ENCODE measurements around the gene SYK.
"Not testable (repeated sequence)": the region's sequence is repeated elsewhere in the genome, so short reads cannot be mapped to it uniquely, and the experiment has no call there.

The SYK gene

GRCh38 chr9:90801241-90801972 lies at the start of gene SYK:
SYK (plus strand) TSS chr9:90801819; CDS start chr9:90843899, 42,080 bp downstream.
- no peak for FAIRE-seq
- DNase-seq (ENCODE audit: insufficient read length, low spot score) = no peak

DNA sequence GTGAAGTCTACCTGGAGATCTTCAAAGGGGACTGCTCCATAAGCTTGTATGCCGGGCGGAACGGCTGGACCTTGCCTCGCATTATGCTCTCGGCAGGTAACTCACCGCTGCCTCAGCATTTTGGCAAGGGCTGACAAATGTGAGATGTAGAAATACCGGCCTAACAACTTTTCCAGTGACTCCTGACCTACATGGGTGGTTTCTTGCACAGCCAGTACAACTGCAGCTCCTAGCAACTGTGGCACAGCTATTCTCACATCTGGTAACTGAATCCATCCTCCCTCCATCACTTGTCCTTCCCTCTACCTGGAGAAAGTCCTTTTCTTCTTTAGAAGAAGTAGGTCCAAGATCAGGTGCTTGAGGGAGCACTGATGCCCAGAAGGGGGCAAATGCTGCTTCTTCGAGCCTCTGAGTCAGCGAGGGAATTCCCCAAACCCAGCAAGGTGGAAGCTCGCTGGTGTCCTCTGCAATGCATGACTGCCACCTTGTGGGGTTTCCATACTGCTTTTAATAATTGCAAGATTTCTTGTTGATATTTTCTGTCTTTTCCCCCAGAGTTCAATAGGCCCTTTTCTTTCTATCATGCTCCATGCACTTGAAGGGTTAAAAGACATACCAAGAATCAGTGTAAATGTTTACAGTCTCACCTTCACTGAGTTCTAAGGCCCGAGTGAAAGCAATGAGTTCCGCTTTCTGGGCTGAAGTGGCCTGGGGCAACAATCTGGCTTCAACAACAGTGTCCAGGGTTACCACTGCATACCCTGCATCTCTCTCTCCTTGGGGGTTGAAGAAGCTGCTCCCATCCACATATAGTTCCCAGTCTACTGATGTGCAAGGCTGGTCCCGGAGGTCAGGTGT lies 45.9 kb upstream of the SYK start:
- DNase-seq (ENCODE audit: insufficient read length, low spot score); FAIRE-seq: not testable (repeated sequence)

DNA sequence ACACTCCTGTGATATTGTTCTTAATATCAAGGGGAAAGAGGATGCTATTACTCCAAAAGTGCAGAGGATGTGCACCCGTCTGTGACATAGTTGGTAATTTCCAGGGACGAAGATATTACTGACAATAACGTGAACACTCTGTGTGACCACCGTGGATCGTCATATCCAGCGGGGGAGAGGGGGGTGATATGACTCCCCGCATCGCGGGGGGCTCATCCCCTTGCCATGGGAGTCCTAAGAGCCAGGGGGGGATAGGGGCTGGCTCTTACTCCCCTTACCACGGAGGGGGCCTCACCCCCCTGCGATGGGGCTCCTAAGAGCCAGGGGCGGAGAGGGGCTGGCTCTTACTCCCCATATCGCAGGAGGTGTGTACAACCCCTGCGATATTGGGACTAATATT lies 41.0 kb upstream of the SYK start:
- FAIRE-seq; DNase-seq (ENCODE audit: insufficient read length, low spot score): not testable (repeated sequence)

GRCh38 chr9:90766731-90767130 lies 34.9 kb upstream of the SYK start:
- no peak for DNase-seq (ENCODE audit: insufficient read length, low spot score)
- no peak for FAIRE-seq

DNA sequence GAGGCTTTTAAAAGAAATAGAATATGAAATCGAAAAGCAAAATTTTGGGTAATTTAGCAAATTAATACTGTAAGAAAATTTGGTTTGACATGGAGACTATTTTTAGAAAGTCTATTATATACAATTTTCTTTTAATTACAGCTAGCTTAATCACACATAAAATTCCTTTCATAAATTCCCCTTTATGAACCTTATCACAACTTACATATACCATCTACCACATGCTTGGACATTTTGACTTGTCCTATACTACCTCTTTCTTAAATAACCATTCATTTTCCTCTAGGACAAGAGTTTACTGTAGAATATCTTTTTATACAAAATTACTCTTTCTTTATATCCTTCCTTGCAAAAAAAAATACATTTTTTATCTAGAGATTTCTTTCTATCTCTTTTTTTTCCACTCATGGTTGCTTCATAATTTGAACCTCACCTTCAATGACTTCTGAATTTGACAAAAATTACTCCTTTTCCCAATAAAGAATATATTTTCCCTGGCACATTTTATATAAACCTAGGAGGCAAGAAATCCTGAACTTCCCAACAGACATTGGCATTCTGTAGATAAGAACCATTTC lies 34.0 kb upstream of the SYK start:
- FAIRE-seq (no peak), DNase-seq (ENCODE audit: insufficient read length, low spot score) (no peak)

DNA sequence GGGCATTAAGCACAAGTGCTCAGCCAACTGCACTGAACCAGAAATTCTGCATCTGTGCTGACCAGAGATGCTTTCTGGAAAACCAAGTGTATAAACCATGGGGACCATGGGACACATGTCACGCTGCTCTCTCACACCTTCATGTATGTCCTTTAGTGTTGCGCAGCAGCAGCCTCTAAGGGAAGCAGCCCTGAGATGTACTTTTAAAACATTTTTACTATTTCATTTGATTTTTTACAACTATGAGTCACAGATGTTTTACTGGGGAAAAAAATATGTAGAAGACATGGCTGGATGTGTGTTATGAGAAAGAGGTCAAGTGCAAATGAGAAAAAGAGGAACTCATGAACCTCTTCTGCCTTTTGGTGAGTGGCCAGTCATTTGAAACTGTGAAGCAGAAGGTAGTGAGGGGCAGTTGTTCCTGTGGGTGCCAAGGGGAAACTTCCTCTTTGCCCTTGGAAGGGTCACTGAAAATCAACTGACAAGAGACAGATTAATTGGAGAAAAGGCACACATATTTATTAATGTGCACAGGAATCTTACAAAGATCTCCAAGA lies 31.4 kb upstream of the SYK start:
- FAIRE-seq (peak; percentile 92), DNase-seq (ENCODE audit: insufficient read length, low spot score) (no peak)

GRCh38 chr9:90770927-90771326 lies 30.7 kb upstream of the SYK start:
- no peak for FAIRE-seq
- DNase-seq (ENCODE audit: insufficient read length, low spot score) = no peak

DNA sequence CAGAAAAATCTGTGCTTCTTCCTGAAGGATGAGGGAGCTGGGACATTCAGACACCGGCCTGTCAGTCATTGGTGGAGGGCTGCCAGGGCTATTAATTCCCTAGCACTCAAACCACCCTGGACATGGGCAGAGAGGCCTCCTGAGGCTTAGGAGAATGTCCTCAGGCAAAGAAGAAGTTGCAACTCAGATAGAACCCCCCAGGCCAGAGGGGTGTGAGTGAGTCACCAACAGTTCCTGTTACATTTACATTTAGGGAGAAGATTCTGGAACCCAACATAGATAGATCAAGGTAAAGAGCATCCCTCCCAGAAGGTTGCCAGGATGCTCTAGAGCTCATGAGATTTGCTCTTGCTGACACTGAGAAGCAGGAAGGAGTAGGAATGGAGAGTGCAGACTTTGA lies 29.2 kb upstream of the SYK start:
- DNase-seq (ENCODE audit: insufficient read length, low spot score) = no peak
- no peak for FAIRE-seq

GRCh38 chr9:90773617-90774016 lies 28.0 kb upstream of the SYK start:
- DNase-seq (ENCODE audit: insufficient read length, low spot score) (no peak), FAIRE-seq (no peak)

DNA sequence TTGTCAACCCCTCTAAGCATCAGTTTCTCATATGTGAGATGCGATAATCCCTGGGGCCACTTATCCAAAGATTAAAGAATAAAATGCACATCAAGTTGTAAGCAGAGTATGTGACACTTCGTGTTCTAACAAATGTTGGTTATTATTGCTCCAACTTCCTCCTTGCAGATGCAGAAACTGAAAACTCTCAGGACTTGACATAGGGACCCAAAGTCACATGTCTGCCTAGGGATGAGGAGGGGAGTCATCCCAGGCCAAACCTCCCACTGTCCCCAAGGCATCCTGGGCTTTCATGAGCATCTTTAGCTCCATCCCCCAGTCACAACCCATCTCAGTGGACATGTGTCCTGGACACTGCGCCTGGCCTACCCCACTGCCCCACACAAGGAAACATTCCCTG lies 27.5 kb upstream of the SYK start:
- FAIRE-seq (peak; percentile 91), DNase-seq (ENCODE audit: insufficient read length, low spot score) (no peak)

- FAIRE-seq (peak; percentile 95), DNase-seq (ENCODE audit: insufficient read length, low spot score) (peak; percentile 41)
Observed at GRCh38 chr9:90774682-90775081, 26.9 kb upstream of the SYK start.

DNA sequence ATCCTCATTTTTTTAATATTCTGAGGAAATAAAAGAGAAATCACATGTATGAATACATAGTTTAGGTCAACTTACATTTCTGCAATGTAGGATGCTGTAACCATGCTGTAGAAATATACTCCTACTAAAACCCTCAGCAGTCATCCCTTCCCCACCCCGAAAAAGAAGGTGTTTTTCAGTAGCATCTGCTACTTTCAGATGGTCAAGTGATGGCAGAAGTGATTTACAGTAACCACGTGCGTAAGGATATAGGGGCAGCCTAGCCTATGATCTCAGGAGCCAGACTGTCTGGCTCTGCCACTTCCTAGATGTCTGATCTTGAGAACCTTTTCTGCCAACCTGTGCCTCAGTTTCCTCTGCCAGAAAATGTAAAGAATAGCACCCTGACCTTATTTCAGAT lies 26.0 kb upstream of the SYK start:
- DNase-seq (ENCODE audit: insufficient read length, low spot score) (no peak), FAIRE-seq (peak; percentile 95)

DNA sequence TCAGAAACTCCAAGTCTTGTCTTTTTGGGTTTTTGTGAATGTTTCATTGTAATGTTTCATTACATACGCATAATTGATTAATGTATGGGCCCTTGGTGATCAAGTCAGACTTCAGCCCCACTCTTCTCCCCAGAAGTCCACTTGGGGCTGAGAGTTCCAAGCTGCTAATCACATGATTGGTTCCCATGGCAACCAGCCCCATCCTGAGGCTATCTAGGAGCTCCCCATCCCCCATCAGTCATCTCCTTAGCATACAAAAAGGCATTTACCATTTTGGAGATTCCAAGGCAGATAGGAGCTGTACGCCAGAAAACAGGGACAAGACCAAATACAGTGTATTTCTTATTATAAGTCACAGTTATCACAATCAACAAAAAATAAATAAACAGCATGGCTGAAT lies 22.9 kb upstream of the SYK start:
- no peak for FAIRE-seq
- DNase-seq (ENCODE audit: insufficient read length, low spot score) = no peak

- FAIRE-seq (no peak), DNase-seq (ENCODE audit: insufficient read length, low spot score) (no peak)
Observed at GRCh38 chr9:90783552-90783951, 18.1 kb upstream of the SYK start.

GRCh38 chr9:90783964-90784363 lies 17.7 kb upstream of the SYK start:
- DNase-seq (ENCODE audit: insufficient read length, low spot score) (no peak), FAIRE-seq (no peak)

DNA sequence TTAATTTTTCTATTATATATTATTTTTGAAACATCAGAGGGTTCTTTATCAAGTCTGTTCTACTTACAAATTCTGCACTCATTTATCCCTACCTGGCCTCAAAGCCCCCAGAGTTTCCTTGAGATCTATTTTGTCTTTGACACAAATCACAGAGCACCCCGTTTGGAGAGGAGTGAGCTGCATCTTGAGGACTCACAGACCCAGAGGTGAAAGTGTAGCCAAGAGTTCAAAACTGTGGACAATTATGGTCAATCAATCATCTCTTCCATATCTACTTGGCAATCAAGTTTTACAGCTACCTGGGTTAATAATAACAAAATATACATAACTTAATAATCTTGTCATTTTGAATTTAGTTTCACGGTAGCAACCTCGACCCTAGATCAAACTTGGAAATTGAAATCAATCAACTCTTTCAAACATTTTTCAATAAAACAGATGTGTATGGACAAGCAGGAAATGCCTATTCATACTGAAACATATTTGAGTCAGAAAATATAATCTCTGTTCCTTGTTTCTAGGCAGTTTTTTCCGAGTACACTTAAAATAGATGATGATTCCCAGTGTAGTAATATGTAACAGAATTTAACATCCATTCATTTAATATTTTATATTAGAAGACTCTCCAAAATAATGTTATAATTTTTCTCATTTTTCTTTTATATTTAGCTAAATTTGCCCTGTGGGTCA lies 13.7 kb upstream of the SYK start:
- DNase-seq (ENCODE audit: insufficient read length, low spot score) = no peak
- FAIRE-seq = peak; percentile 75

GRCh38 chr9:90788527-90788926 lies 13.1 kb upstream of the SYK start:
- DNase-seq (ENCODE audit: insufficient read length, low spot score) = not testable (repeated sequence)
- peak; percentile 86 for FAIRE-seq

DNA sequence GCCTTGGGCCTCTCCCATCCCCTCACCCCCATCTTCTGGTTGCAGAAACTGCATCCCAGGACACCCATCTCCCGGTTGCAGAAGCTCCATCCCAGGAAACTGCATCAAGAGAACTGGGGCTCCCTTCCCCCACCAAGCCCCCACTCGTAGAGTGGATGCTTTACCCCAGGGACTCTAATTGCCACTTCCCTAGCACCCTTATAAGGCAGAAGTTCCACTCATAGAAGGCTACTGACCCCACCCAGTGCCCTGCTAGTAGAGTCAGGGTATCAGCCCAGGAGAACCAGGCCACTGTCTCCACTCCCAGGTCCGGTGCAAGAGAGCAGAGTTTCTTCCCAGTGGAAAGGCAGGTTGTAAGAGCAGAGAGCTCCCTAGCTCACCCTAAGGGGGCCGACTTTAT lies 12.2 kb upstream of the SYK start:
- no peak for DNase-seq (ENCODE audit: insufficient read length, low spot score)
- FAIRE-seq = peak; percentile 70

DNA sequence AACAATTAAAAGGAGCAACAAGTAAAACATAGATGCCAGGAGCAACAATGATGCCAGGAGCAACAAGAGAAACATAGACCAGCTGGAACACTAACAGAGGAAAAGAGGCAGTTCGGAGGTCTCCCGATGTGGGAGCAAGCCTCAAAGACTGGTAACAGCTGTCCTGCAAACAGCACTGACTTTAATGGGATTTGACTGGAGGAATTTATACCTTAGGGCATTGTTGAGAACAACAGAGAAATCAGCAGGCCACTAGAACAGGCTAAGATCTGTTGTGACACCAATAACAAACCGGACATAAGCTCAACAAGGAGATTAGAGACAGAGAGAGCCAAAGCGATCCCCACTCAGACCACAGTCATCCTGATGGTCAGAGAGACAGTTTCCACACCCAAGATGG lies 11.8 kb upstream of the SYK start:
- FAIRE-seq (peak; percentile 33), DNase-seq (ENCODE audit: insufficient read length, low spot score) (no peak)

DNA sequence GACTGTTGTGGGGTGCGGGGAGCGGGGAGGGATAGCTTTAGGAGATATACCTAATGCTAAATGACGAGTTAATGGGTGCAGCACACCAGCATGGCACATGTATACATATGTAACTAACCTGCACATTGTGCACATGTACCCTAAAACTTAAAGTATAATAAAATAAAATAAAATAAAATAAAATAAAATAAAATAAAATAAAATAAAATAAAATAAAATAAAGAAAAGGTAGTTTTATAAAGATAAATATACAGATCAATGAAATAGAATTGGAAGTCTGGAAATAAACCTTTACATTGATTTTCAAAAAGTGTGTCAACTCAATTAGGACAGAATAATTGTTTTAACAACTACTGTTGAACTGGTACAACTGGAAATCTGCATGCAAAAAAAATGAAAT lies 8.6 kb upstream of the SYK start:
- not testable (repeated sequence) for FAIRE-seq; DNase-seq (ENCODE audit: insufficient read length, low spot score)

DNA sequence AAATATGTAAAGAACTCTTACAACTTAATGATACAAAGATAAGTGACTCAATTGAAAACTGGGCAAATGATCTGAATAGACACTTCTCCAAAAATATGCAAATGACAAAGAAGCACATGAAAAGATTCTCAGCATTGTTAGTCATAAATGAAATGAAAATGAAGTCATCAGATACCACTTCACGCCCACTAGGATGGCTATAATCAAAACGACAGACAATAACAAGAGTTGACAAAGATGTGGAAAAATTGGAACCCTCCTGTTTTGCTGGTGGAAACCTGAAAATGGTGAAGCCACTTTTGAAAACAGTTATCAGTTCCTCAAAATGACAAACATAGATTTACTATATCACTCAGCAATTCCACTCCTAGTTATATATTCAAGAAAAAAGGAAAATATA lies 7.9 kb upstream of the SYK start:
- DNase-seq (ENCODE audit: insufficient read length, low spot score) = no peak
- FAIRE-seq = peak; percentile 93
